Measurements from ENCODE around the gene CD300LB.

Gene CD300LB

GRCh38 chr17:74549343-74549742 is 18.1 kb upstream of the CD300LB start:
- DNase-seq (ENCODE audit: low spot score): no peak

GRCh38 chr17:74547736-74548135 is 16.5 kb upstream of the CD300LB start:
- no peak for DNase-seq (ENCODE audit: low spot score)

GRCh38 chr17:74547264-74547663 is 16.0 kb upstream of the CD300LB start:
- no peak for DNase-seq (ENCODE audit: low spot score)

- DNase-seq (ENCODE audit: low spot score): no peak
Measured at GRCh38 chr17:74546586-74546985, 15.3 kb upstream of the CD300LB start.

GRCh38 chr17:74545843-74546230 is 14.6 kb upstream of the CD300LB start, which contains the start of gene CD300C:
CD300C (minus strand) TSS chr17:74546115; CDS start chr17:74545782, 333 bp downstream.
- no peak for DNase-seq (ENCODE audit: low spot score)

- DNase-seq (ENCODE audit: low spot score): no peak
Measured at GRCh38 chr17:74544991-74545842, 13.9 kb upstream of the CD300LB start.

GRCh38 chr17:74543891-74544760 is 12.9 kb upstream of the CD300LB start:
- DNase-seq (ENCODE audit: low spot score): no peak

- DNase-seq (ENCODE audit: low spot score): no peak
Measured at GRCh38 chr17:74543406-74543805, 12.1 kb upstream of the CD300LB start.

GRCh38 chr17:74542727-74543383 is 11.6 kb upstream of the CD300LB start:
- DNase-seq (ENCODE audit: low spot score): no peak

- no peak for DNase-seq (ENCODE audit: low spot score)
Measured at GRCh38 chr17:74542166-74542565, 10.9 kb upstream of the CD300LB start.

GRCh38 chr17:74541176-74542111 is 10.2 kb upstream of the CD300LB start:
- no peak for DNase-seq (ENCODE audit: low spot score)

- no peak for DNase-seq (ENCODE audit: low spot score)
Measured at GRCh38 chr17:74539281-74539820, 8.1 kb upstream of the CD300LB start.

- DNase-seq (ENCODE audit: low spot score): no peak
Measured at GRCh38 chr17:74536890-74537289, 5.6 kb upstream of the CD300LB start.

- no peak for DNase-seq (ENCODE audit: low spot score)
Measured at GRCh38 chr17:74532115-74532514, 840 bp upstream of the CD300LB start.

- no peak for DNase-seq (ENCODE audit: low spot score)
Measured at GRCh38 chr17:74530831-74531150, 484 bp downstream of the CD300LB start.

GRCh38 chr17:74529243-74529642 is 2.0 kb downstream of the CD300LB start:
- no peak for DNase-seq (ENCODE audit: low spot score)

GRCh38 chr17:74528491-74529199 is 2.6 kb downstream of the CD300LB start:
- no peak for DNase-seq (ENCODE audit: low spot score)

GRCh38 chr17:74527756-74528155 is 3.5 kb downstream of the CD300LB start:
- DNase-seq (ENCODE audit: low spot score): no peak

GRCh38 chr17:74527081-74527480 is 4.2 kb downstream of the CD300LB start:
- no peak for DNase-seq (ENCODE audit: low spot score)

- DNase-seq (ENCODE audit: low spot score): peak; percentile 22
Measured at GRCh38 chr17:74526681-74527080, 4.6 kb downstream of the CD300LB start.

All from D341Med (cell line).